Body of pancreas (tissue), 4 donors: Measurements from ENCODE around the gene GLIS2. TPM values are rescaled to one million over a fixed set of nuclear protein-coding genes. Genes with fewer than 3 reads are reported as not detected.

Source experiments
- ATAC-seq: fragments of 150-250 bp; one replicate; pipeline ENCODE4 v1.9.1; 2016
- DNase-seq, 4 donors: peaks; one replicate each; pipeline ENCODE4 v3.0.0-alpha.2; 2019
- H3K27ac ChIP-seq, 4 donors: fragments of 200-600 bp; sonication (generic); 1 replicate in 3 of 4; 2 replicates in 1 of 4; pipeline versions ENCODE4 v1.5.1 to v1.6.1; 2016 to 2019; ENCODE audit warnings: mild to moderate bottlenecking in 1 of 4, mixed read lengths in 1 of 4, moderate library complexity in 1 of 4
- H3K27me3 ChIP-seq, 2 donors: fragments of 200-600 bp; sonication (generic); one replicate each; pipeline ENCODE4 v1.6.0; 2016; ENCODE audit warnings: mild to moderate bottlenecking in 1 of 2
- H3K36me3 ChIP-seq, 2 donors: fragments of 200-600 bp; sonication (generic); replicated peaks in 1 of 2; 2 replicates each; pipeline ENCODE4 v1.5.1; 2016; ENCODE audit warnings: low read depth in 2 of 2; ENCODE audit not compliant: insufficient read depth in 1 of 2
- H3K4me1 ChIP-seq: fragments of 200-600 bp; sonication (generic); one replicate; pipeline ENCODE4 v1.6.0; 2016
- H3K4me3 ChIP-seq, 2 donors: fragments of 200-600 bp; sonication (generic); 1 replicate in 1 of 2; 2 replicates in 1 of 2; pipeline ENCODE4 v1.5.1; 2016 to 2019
- H3K9me3 ChIP-seq, 3 donors: fragments of 200-600 bp; sonication (generic); 1 replicate in 2 of 3; 2 replicates in 1 of 3; pipeline ENCODE4 v1.5.1; 2016
- POLR2A ChIP-seq, 3 donors: fragments of 450-650 bp; IDR thresholded peaks; one replicate each; pipeline ENCODE4 v1.6.1; 2016; ENCODE audit warnings: antibody characterized with exemption in 3 of 3, mild to moderate bottlenecking in 2 of 3
- WGBS, 2 donors: methylation state at CpG; one replicate each; pipeline ENCODE4 v1.1.5; 2017; 5-methylcytosine and 5-hydroxymethylcytosine counted together
- intact Hi-C: fragments of 100-400 bp; cut with DNase I; formaldehyde crosslinking; loops from one replicate; pipeline ENCODE4 v1.15.1; 2023
- total RNA-seq, 2 donors: library from RNA; depleted of rRNA; stranded (reverse); fragments of >200 nt; gene quantifications; one replicate each; pipeline ENCODE4 v1.1.0, GENCODE V29; 2016
- TF ChIP-seq, protein P1 (sequence below), 7 experiments: fragments of 450-650 bp in 4 of 7; fragments of 200-600 bp in 3 of 7; sonication (generic) in 3 of 7; IDR thresholded peaks; one replicate each; pipeline ENCODE4 v1.5.1; 2016 to 2019; ENCODE audit warnings: antibody characterized with exemption in 7 of 7

GLIS2 gene
- total RNA-seq, 2 donors from 2014 or later, result 6.0 to 6.3 TPM

DNA sequence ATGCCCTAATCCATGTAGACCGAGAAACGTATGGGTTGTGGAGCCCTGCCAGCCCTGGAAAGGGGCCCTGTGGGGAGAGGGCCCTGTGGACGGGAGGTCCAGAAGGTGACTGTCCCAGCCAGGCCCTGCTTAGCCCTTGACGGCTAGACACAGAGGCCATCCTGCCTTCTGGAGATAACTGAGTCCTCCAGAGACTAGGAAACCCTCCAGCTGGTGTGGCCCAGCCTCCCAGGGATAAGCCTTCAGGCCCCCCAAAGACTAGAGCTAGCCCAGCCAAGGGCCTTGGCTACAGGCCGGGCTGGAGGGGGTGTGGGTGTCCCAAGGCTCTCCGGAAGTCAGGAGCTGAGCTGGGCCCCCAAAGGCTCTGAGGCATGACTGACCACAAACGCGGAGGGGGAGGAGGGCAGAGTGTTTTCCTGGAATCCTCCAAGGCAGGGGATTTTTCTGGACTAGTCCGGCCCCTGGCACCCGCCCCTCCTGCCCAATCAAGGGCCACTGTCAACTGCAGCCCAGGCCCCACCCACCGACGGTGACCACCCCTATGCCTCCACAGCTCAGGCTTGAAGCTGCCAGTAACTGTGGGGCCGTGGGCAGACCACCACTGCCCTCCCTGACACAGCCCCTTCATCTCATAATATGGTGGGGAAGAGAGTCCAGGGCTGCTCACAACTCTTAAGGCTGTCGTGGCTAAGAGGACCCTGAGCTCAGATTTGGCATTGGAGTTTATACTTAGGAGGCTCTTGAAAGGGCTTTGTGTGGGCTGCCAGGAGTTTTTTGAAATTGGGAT is 54.9 kb downstream of the GLIS2 start:
- H3K9me3 ChIP-seq, result no peaks in the 10 kb centered on the region
- H3K4me1 ChIP-seq, result peaks cover 45% of the 10 kb centered on the region
- peak; percentile 40 to 65 (median 46) for DNase-seq
- ATAC-seq, result no peak
- 76 to 77% methylated on average over 6 to 14 of the region's 14 CpGs for WGBS, 2 donors
- intact Hi-C loops, result no loop called here
- H3K27ac ChIP-seq, result peak overlapping the region in 3 of 4 donors; percentile 78 to 89 (median 85)
- H3K27me3 ChIP-seq, result no peaks in the 10 kb centered on the region
- no peaks in the 10 kb centered on the region for H3K36me3 ChIP-seq
- no peak overlapping the region for H3K4me3 ChIP-seq
- TF ChIP-seq, protein P1, sequence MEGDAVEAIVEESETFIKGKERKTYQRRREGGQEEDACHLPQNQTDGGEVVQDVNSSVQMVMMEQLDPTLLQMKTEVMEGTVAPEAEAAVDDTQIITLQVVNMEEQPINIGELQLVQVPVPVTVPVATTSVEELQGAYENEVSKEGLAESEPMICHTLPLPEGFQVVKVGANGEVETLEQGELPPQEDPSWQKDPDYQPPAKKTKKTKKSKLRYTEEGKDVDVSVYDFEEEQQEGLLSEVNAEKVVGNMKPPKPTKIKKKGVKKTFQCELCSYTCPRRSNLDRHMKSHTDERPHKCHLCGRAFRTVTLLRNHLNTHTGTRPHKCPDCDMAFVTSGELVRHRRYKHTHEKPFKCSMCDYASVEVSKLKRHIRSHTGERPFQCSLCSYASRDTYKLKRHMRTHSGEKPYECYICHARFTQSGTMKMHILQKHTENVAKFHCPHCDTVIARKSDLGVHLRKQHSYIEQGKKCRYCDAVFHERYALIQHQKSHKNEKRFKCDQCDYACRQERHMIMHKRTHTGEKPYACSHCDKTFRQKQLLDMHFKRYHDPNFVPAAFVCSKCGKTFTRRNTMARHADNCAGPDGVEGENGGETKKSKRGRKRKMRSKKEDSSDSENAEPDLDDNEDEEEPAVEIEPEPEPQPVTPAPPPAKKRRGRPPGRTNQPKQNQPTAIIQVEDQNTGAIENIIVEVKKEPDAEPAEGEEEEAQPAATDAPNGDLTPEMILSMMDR (IDR thresholded peaks at IDR 0.05), result no peak
- no peak for TF ChIP-seq POLR2A (IDR thresholded peaks at IDR 0.05)

DNA sequence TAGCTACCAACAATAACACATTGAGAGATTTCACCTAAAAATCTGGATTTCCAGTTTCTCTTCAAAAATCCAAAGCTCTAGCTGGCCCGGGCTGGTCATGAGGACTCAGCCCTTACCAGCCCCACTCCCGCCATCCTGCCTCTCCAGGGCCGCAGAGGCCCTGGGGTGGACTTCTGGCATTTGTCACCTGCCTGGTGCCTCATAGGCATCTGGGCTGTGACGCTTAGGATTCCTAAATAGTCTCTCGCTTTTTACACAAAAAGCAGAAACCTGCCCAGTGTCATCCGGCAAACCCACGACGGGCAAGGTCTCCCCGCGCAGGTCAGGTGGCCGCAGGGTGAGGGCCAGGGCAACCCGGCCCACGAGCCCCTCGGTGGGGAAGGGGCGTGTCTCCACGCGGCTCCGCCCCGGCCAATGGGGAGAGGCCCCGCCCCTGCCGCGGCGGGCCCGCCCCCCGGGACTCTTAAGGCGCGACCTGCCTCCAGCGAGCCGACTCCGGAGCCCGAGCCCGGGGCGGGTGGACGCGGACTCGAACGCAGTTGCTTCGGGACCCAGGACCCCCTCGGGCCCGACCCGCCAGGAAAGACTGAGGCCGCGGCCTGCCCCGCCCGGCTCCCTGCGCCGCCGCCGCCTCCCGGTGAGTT is 55.6 kb downstream of the GLIS2 start, which contains the start of gene VASN:
Gene VASN (plus strand): TSS at position 492 of the 644 bp plus-strand sequence. CDS start 9,030 bp downstream, outside the sequence.
- no peaks in the 10 kb centered on the region for H3K36me3 ChIP-seq
- no peaks in the 10 kb centered on the region for H3K9me3 ChIP-seq
- no peaks in the 10 kb centered on the region for H3K27me3 ChIP-seq
- DNase-seq (peak; percentile 80 to 91 (median 84)), ATAC-seq (peak; percentile 70)
- peaks cover 52% of the 10 kb centered on the region for H3K4me1 ChIP-seq
- H3K27ac ChIP-seq, result peak within 1 kb of the TSS; percentile 78 to 89 (median 86)
- TF ChIP-seq, protein P1 (IDR thresholded peaks at IDR 0.05), result no peak
- peak; percentile 92 to 95 (median 94) for TF ChIP-seq POLR2A (IDR thresholded peaks at IDR 0.05)
- WGBS, 2 donors, result 5% methylated on average over 15 to 42 of the region's 50 CpGs
- intact Hi-C loops, result no loop called here
- H3K4me3 ChIP-seq, result peak within 1 kb of the TSS; percentile 46 to 57

DNA sequence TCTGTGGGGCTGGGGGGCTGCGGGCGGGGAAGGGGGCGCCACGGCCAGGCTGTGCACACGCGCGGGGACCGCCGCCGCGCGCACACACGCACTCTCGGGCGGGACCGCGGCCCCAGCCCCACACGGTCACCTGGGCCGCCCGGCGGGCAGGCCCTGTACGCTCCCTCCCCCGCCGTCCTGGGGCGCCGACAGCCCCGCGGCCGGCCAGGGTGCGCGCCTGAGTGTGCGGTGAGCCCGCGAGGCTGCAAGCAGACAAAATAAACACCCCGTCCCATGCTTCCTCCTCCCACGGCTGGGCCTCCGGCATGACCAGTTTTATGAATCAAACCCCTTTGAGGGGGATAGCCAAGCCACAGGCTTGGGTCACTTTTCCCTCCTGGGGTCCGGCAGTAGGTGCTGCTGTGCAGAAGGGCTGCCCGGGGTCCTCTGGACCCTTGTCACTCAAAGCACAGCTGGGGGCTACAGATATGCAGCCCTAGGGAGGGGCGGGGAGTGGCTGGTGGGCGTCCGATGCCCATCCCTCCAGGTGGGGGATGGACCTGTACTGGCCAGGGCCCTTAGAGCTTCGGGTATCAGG is 56.2 kb downstream of the GLIS2 start:
- Histone ChIP-seq H3K4me1 (peaks cover 58% of the 10 kb centered on the region), H3K27me3 (no peaks in the 10 kb centered on the region), H3K36me3 (no peaks in the 10 kb centered on the region), H3K9me3 (no peaks in the 10 kb centered on the region), H3K27ac (peak overlapping the region; percentile 78 to 89 (median 86)), H3K4me3 (peak overlapping the region; percentile 46 to 57)
- DNase-seq, result peak in 1 of 4 donors; percentile 42
- no peak for TF ChIP-seq POLR2A (IDR thresholded peaks at IDR 0.05)
- TF ChIP-seq, protein P1 (IDR thresholded peaks at IDR 0.05), result no peak
- intact Hi-C loops, result no loop called here
- ATAC-seq, result peak; percentile 10
- 2% methylated on average over 43 of the region's 43 CpGs; no CpG with 5 or more reads in 1 of the 2 donors for WGBS, 2 donors

DNA sequence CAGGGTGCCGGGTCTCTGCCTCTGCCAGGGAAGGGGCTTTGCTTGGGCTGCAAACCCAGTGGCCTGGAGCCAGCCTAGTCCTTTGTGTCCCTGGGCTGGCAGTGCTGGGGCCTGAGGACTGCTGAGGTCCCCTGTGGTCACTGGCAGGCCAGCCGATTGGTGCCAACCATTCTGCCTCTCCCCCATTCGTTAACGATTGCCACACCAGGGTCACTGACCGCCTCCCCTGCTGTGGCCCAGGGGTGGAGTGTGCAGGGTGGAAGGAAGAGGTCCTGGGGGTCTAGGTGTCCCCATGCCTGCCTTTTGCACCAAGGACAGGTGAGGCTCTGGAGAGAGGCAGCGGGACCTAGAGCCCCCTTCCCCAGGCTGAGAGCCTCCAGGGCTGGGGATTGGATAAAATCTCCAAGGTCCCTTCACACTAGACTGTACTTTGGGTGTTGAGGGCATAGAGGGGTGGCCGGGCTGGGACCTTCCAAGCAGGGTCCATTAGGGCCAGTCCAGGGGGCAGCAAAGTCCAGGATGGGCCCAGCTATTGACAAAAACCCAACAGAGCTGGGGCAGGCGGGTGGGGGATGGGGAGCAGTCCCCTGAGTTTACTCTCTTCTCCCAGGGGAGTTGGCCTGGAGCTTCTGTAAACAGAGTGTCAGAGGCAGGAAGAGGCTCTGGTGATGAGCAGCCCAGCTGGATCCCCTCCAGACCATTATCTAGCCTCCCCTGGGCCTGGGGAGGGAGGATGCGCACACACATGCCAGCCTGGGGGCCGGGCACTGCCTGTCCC is 56.9 kb downstream of the GLIS2 start:
- WGBS, 2 donors, result 37 to 57% methylated on average over 1 to 8 of the region's 10 CpGs
- TF ChIP-seq POLR2A (IDR thresholded peaks at IDR 0.05), result peak; percentile 29 to 72 (median 68)
- TF ChIP-seq, protein P1 (IDR thresholded peaks at IDR 0.05), result peak in 1 of 7 experiments; percentile 2
- DNase-seq (peak; percentile 57 to 78 (median 75)), ATAC-seq (peak; percentile 23)
- no peaks in the 10 kb centered on the region for H3K27me3 ChIP-seq
- peak overlapping the region; percentile 78 to 89 (median 86) for H3K27ac ChIP-seq
- intact Hi-C loops, result no loop called here
- H3K9me3 ChIP-seq, result no peaks in the 10 kb centered on the region
- peak overlapping the region; percentile 46 to 57 for H3K4me3 ChIP-seq
- H3K36me3 ChIP-seq, result no peaks in the 10 kb centered on the region
- peaks cover 63% of the 10 kb centered on the region for H3K4me1 ChIP-seq
